NOMO-1 treated with DMSO at 0.1 percent for 48 hours (cell line): ENCODE data around the gene SLC33A1.
"Not testable (repeated sequence)": the region's sequence is repeated elsewhere in the genome, so short reads cannot be mapped to it uniquely, and the experiment has no call there.

Experiments
- DNase-seq: peaks from one replicate; lab custom pipeline; 2025; ENCODE audit not compliant: unreplicated experiment; lab: John Stamatoyannopoulos, UW

Gene SLC33A1

GRCh38 chr3:155854141-155854940, at the start of gene SLC33A1:
Gene SLC33A1, minus strand, starts transcription at chr3:155854427. Its CDS starts 430 bp downstream, at chr3:155853997.
- peak; percentile 100 for DNase-seq

DNA sequence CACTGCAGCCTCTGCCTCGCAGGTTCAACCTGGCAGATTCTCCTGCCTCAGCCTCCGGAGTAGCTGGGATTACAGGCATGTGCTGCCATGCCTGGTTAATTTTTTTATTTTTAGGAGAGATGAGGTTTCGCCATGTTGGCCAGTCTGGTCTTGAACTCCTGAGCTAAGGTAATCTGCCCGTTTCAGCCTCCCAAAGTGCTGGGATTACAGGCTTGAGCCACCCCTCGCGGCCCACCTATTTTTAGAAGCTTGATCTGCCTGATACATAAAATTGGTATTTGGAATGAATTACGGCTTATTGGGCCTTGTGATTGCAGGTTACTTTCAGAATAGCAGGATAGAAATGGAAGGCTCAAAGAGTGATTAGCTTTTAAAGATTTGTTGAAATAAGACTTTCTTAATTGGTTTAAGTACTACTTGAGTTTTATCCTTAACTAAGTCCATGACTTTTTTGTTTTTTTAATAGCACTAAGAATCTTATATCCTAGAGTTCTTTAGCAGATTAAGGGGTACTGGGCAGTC, 41.2 kb upstream of the SLC33A1 start:
- no peak for DNase-seq

- no peak for DNase-seq
These were observed 37.1 kb upstream of the SLC33A1 start for GRCh38 chr3:155891321-155891720.

DNA sequence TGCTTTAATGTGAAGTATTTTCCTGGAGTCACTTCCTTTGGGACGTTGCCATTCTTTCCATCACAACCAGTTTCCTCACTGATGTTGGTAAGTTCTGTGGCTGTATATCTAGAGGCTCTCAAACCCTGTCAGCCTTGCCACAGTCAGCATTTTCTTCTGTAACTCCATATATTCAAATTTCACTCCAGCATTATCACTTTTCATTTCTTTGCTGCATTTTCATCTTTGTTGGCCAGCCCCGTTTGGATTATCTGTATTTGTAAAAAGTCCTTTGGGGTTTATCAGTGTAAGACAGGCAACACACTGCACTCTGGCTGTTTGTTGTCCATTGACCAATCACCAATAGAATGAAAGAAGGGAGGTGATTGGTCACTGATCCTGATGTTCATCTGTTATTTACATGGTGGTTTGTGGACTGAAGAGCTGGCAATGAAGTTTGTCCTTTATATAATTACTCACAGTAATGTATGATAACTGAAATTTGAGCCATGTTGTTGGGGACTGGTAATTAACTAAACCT, 36.5 kb upstream of the SLC33A1 start:
- DNase-seq, result no peak

DNA sequence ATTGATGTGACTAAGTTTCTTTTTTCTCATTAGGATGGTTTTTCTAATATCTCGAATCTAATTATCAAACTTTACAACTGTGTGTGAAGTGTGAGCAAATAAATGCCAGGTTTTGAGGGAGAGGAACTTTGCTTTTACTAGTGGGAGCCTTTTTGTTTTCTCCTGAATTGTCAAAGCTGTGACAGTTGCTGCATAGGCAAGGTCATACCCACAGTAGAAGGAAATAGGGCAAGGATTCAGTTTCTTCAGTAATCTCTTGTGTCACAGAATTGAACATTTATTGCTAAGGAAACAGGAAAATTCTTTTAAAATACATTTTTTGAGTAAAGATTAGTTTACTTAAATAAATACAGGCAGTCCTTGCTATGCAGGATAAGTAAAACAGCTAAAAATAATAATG, 35.7 kb upstream of the SLC33A1 start:
- no peak for DNase-seq

DNA sequence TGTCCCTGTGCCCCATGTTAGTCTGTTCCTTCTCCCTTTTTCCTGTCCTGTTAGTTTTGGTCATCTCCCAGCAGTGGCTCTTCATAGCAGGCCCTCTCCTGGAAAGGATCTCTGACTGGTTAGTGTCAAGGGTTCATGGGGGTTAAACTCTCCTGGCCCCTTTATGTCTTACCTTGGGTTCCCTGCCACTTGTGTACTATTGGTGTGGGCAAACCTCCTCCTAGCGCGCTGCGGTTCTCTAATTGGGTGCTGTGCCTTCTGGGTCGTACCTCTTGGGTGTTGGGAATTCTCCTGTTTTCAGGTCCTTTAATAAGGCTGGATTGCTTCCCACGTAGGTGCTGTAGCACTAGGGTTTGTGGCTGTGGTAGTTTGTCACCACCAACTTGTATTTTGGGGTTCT, 35.0 kb upstream of the SLC33A1 start:
- DNase-seq, result no peak

GRCh38 chr3:155886915-155887314, 32.7 kb upstream of the SLC33A1 start:
- DNase-seq, result peak; percentile 16

GRCh38 chr3:155886348-155886747, 32.1 kb upstream of the SLC33A1 start:
- not testable (repeated sequence) for DNase-seq

GRCh38 chr3:155885292-155885691, 31.1 kb upstream of the SLC33A1 start:
- DNase-seq, result no peak

GRCh38 chr3:155884292-155884691, 30.1 kb upstream of the SLC33A1 start:
- no peak for DNase-seq

DNA sequence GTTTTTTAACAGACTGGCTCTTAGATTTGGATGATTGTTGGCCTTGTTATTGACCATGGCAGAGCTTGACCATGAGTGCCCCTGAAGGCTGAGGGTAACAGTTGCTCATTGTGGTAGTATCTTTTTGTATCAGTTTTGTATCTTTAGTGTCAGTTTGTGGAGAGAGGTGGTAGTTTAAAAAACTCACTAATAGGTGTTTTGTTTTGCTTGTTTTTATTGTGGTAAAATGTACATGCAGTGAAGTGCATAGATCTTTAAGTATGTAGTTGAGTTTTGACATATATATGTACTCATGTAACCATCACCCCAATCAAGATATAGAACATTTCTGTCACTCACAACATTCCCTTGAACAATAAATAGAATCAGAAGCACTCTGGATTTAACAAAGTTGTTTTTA, 26.1 kb upstream of the SLC33A1 start:
- DNase-seq, result no peak

GRCh38 chr3:155876503-155876902, 22.3 kb upstream of the SLC33A1 start:
- no peak for DNase-seq

GRCh38 chr3:155876037-155876436, 21.8 kb upstream of the SLC33A1 start:
- DNase-seq, result no peak

DNA sequence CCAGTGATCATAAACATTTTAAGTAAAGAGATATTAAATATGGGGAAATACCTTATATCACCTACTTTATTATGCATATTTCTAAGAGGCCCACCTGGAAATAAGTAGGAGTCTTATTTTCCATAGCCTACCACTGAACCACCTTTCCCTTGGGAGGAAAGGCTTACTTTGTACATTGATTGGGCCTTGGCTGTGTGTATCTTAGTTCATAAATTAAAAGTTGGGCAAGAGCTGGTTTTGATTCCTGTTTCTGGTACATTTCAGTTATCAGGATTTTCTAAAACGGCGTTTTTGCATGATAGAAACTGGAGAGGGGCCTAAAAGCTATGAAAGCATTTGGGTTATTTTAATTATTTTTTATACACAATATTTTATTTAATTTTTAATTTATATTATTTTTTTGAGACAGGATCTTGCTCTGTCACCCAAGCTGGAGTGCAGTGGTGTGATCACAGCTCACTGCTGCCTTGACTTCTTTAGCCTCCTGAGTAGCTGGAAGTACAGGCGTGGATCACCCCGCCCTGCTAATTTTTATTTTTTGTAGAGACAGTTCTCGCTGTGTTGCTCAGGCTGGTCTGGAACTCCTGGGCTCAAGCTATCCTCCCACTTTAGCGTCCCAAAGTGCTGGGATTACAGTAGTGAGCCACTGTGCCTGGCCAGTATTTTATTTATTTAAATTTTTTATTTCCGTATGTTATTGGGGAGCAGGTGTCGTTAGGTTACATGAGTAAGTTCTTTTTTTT, 18.8 kb upstream of the SLC33A1 start:
- DNase-seq, result peak; percentile 88

DNA sequence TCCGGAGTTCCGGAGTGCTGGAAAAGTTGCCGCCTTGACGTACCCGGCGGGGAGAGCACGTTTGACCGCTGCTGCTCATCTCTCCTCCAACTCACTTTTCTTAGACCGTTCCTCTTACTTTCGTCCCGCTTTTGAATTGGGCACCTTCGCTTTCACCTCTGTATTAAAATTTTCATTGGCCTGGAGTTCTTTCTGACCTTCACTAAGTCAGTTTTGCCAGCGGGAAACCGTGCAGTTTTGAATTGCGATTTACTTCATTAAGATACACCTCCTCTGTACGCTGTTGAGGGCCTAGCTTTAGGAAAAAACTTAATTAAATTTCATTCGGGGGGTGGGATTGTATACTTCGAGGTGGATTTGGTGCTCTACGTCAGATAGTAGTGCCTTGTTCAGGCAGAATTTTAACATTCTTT, 17.5 kb upstream of the SLC33A1 start:
- DNase-seq, result peak; percentile 59

GRCh38 chr3:155870945-155871745, 16.9 kb upstream of the SLC33A1 start:
- DNase-seq, result peak; percentile 66

DNA sequence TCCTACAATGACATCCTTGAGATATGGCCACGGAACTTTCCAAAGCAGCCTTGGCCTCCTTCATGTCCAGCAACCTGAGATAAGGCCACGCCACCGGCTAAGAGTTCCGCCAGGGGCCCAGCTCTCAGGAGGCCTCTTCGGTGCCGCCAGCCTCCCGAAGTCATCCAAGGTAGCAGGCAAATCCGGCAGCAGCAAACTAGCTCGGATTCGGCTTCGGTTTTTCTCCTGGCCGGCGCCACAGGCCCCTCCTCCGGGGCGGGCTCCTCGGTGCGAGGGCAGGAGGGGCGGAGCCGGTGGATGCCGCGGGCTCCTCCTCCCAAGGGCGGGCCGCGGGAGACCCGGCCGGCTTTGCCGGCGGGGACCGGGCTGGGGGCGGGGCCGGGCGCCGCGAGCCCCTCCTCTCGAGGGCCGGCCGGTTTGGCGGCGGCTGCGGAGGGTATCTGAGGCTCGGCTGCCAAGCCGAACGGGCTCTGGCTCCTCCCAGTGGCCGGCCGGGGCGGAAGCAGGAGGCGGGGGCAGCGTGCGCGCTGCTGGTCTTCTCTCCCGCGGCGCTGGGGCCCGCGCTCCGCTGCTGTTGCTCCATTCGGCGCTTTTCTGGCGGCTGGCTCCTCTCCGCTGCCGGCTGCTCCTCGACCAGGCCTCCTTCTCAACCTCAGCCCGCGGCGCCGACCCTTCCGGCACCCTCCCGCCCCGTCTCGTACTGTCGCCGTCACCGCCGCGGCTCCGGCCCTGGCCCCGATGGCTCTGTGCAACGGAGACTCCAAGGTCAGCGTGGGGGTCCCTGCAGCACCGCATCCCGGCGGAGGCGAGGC, 16.1 kb upstream of the SLC33A1 start, which contains the start of gene GMPS:
GMPS (plus strand) TSS at position 518 of the 812 bp plus-strand sequence; CDS start at position 739, 221 bp downstream.
- DNase-seq, result peak; percentile 97

DNA sequence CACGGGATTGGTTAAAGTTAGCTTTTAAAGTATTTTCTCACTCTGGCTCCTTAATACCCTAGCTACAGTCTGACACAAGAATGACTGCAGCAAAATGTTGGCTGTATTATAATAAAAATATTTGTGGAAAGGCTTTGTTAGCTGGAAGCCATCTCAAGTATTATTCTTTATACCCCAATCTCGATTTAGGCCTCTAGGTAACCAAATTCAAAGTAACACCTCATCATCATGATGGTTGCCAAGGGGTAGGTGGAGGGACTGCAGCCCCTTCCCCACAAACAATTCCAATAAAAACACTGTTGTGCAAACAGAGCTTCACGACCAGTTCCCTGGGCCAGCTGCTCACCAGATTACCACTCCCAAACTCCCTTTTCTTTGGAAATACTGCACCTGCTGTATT, 15.5 kb upstream of the SLC33A1 start:
- no peak for DNase-seq

DNA sequence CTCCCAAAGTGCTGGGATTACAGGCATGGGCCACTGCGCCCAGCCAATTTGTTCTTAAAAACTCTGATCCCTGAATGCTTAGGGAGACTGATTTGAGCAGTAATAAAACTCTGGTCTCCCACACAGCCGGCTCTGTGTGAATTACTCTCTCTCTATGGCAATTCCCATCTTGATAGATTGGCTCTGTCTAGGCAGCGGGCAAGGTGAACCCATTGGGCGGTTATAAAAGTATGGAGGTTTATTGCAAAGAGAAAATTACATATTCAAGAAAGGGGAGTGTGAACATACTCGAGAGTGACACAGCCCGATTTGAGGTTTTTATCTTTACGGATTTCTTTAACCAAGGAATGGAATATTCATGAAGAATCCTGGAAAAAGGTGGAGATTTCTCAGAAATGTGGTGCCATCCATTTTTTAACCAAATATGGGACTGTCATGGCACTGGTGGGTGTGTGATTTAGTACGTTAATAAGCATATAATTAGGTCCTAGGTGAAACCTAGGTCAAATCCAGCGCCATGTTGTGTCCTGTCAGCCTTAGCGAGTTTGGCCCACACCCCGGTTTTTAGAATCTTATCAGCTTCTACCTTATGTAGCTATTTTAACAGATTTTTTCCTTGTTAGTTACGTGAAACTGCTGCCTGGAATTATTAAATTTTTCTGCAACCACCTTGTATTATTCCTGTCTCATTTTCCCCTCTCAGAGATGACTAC, 9.0 kb upstream of the SLC33A1 start:
- DNase-seq, result no peak
